ENCODE measurements around the gene PADI4.
"Not testable (repeated sequence)": the region's sequence is repeated elsewhere in the genome, so short reads cannot be mapped to it uniquely, and the experiment has no call there.

Gene PADI4

GRCh38 chr1:17329610-17330009 lies 21.6 kb downstream of the PADI4 start:
- Histone ChIP-seq H4K20me1 (no peaks in the 10 kb centered on the region), H3K9me3 (no peaks in the 10 kb centered on the region; the same call in 1 of the 2 replicates), H3K4me3 (no peak overlapping the region), H3K27ac (no peak overlapping the region), H3K36me3 (no peaks in the 10 kb centered on the region), H3K9ac (no peak overlapping the region), H3K27me3 (no peaks in the 10 kb centered on the region), H3K4me2 (no peak overlapping the region), H3K4me1 (no peaks in the 10 kb centered on the region)
- TF ChIP-seq Cebpa-rat (IDR thresholded peaks at IDR 0.05) = no peak

GRCh38 chr1:17330856-17331255 lies 22.9 kb downstream of the PADI4 start:
- H4K20me1 ChIP-seq = no peaks in the 10 kb centered on the region
- H3K4me1 ChIP-seq = no peaks in the 10 kb centered on the region
- no peaks in the 10 kb centered on the region for H3K36me3 ChIP-seq
- no peak for TF ChIP-seq Cebpa-rat (IDR thresholded peaks at IDR 0.05)
- H3K27me3 ChIP-seq = no peaks in the 10 kb centered on the region
- H3K9me3 ChIP-seq = no peaks in the 10 kb centered on the region; the same call in 1 of the 2 replicates
- no peak overlapping the region for H3K4me2 ChIP-seq
- no peak overlapping the region for H3K27ac ChIP-seq
- no peak overlapping the region for H3K9ac ChIP-seq
- H3K4me3 ChIP-seq = no peak overlapping the region

GRCh38 chr1:17333081-17333480 lies 25.1 kb downstream of the PADI4 start:
- Histone ChIP-seq H3K9me3 (no peaks in the 10 kb centered on the region; the same call in 1 of the 2 replicates), H3K9ac (no peak overlapping the region), H3K27me3 (no peaks in the 10 kb centered on the region), H3K4me3 (no peak overlapping the region), H3K4me2 (no peak overlapping the region), H4K20me1 (no peaks in the 10 kb centered on the region), H3K36me3 (no peaks in the 10 kb centered on the region), H3K27ac (no peak overlapping the region), H3K4me1 (no peaks in the 10 kb centered on the region)
- TF ChIP-seq Cebpa-rat (IDR thresholded peaks at IDR 0.05) = no peak

GRCh38 chr1:17335821-17336710 lies 28.1 kb downstream of the PADI4 start:
- Histone ChIP-seq H3K9me3 (no peaks in the 10 kb centered on the region), H3K27ac (no peak overlapping the region), H3K4me2 (no peak overlapping the region), H3K4me3 (no peak overlapping the region), H3K27me3 (no peaks in the 10 kb centered on the region), H3K4me1 (peaks cover 10% of the 10 kb centered on the region), H3K9ac (no peak overlapping the region), H3K36me3 (no peaks in the 10 kb centered on the region), H4K20me1 (no peaks in the 10 kb centered on the region)
- TF ChIP-seq Cebpa-rat (IDR thresholded peaks at IDR 0.05) = no peak

GRCh38 chr1:17338706-17339493 lies 30.9 kb downstream of the PADI4 start:
- TF ChIP-seq Cebpa-rat (IDR thresholded peaks at IDR 0.05) = no peak
- Histone ChIP-seq H3K4me2 (peak overlapping the region; percentile 2; the same call in 1 of the 2 replicates), H3K4me3 (no peak overlapping the region), H4K20me1 (no peaks in the 10 kb centered on the region), H3K27me3 (no peaks in the 10 kb centered on the region), H3K9me3 (no peaks in the 10 kb centered on the region), H3K27ac (no peak overlapping the region), H3K36me3 (no peaks in the 10 kb centered on the region), H3K9ac (no peak overlapping the region), H3K4me1 (peaks cover 21% of the 10 kb centered on the region)

GRCh38 chr1:17339521-17339920 lies 31.5 kb downstream of the PADI4 start:
- no peaks in the 10 kb centered on the region for H3K36me3 ChIP-seq
- no peaks in the 10 kb centered on the region for H4K20me1 ChIP-seq
- H3K9ac ChIP-seq = no peak overlapping the region
- H3K9me3 ChIP-seq = no peaks in the 10 kb centered on the region
- H3K27me3 ChIP-seq = no peaks in the 10 kb centered on the region
- peak overlapping the region; percentile 2; the same call in 1 of the 2 replicates for H3K4me2 ChIP-seq
- H3K4me1 ChIP-seq = peaks cover 21% of the 10 kb centered on the region
- TF ChIP-seq Cebpa-rat (IDR thresholded peaks at IDR 0.05) = no peak
- no peak overlapping the region for H3K27ac ChIP-seq
- H3K4me3 ChIP-seq = no peak overlapping the region

- H3K4me2 ChIP-seq = no peak overlapping the region
- H3K4me1 ChIP-seq = peaks cover 21% of the 10 kb centered on the region
- H3K4me3 ChIP-seq = no peak overlapping the region
- no peak for TF ChIP-seq Cebpa-rat (IDR thresholded peaks at IDR 0.05)
- H3K27me3 ChIP-seq = no peaks in the 10 kb centered on the region
- peaks cover 4% of the 10 kb centered on the region; the same call in 1 of the 2 replicates for H3K9me3 ChIP-seq
- H3K27ac ChIP-seq = no peak overlapping the region
- H3K9ac ChIP-seq = no peak overlapping the region
- H4K20me1 ChIP-seq = no peaks in the 10 kb centered on the region
- H3K36me3 ChIP-seq = no peaks in the 10 kb centered on the region
Observed at GRCh38 chr1:17340358-17340757, 32.4 kb downstream of the PADI4 start.

- Histone ChIP-seq H3K9me3 (peaks cover 14% of the 10 kb centered on the region), H3K36me3 (no peaks in the 10 kb centered on the region), H3K4me1 (peaks cover 21% of the 10 kb centered on the region), H3K4me2 (peak overlapping the region; percentile 17; the same call in 1 of the 2 replicates), H3K4me3 (no peak overlapping the region), H3K9ac (0 out of 2 replicates have a peak overlapping the region, but pooled peaks have one; percentile 34), H3K27ac (peak overlapping the region; percentile 30; the same call in 1 of the 2 replicates), H4K20me1 (no peaks in the 10 kb centered on the region), H3K27me3 (no peaks in the 10 kb centered on the region)
- no peak for TF ChIP-seq Cebpa-rat (IDR thresholded peaks at IDR 0.05)
Observed at GRCh38 chr1:17342014-17342441, 34.0 kb downstream of the PADI4 start.

GRCh38 chr1:17345506-17345905 lies 37.5 kb downstream of the PADI4 start:
- peaks cover 41% of the 10 kb centered on the region for H3K4me1 ChIP-seq
- H4K20me1 ChIP-seq = not testable (repeated sequence)

More at GRCh38 chr1:17345506-17345905, 37.5 kb downstream of the PADI4 start:
- not testable (repeated sequence) for H3K9ac ChIP-seq, H3K4me2 ChIP-seq, H3K27ac ChIP-seq, H3K4me3 ChIP-seq, H3K36me3 ChIP-seq, H3K27me3 ChIP-seq
- peaks cover 14% of the 10 kb centered on the region for H3K9me3 ChIP-seq
